ENCODE data around the gene HIGD1A.
A peak's percentile ranks its signal among the peaks of the same experiment; 100 is the strongest.

HIGD1A gene

GRCh38 chr3:42827654-42828053 is 23.4 kb upstream of the HIGD1A start:
- no peak overlapping the region for H3K27ac ChIP-seq
- no peak for TF ChIP-seq CTCF (conservative IDR thresholded peaks at IDR 0.05)
- TF ChIP-seq ZFX (IDR thresholded peaks at IDR 0.05), result no peak

- H3K27ac ChIP-seq, result no peak overlapping the region
- no peak for TF ChIP-seq CTCF (conservative IDR thresholded peaks at IDR 0.05)
- TF ChIP-seq ZFX (IDR thresholded peaks at IDR 0.05), result no peak
Measured at GRCh38 chr3:42827023-42827422, 22.7 kb upstream of the HIGD1A start.

GRCh38 chr3:42826141-42826540 is 21.9 kb upstream of the HIGD1A start:
- no peak overlapping the region for H3K27ac ChIP-seq
- no peak for TF ChIP-seq CTCF (conservative IDR thresholded peaks at IDR 0.05)

GRCh38 chr3:42823351-42823750 is 19.1 kb upstream of the HIGD1A start:
- TF ChIP-seq ZFX (IDR thresholded peaks at IDR 0.05), result no peak
- no peak for TF ChIP-seq CTCF (conservative IDR thresholded peaks at IDR 0.05)
- H3K27ac ChIP-seq, result no peak overlapping the region

- no peak overlapping the region for H3K27ac ChIP-seq
- no peak for TF ChIP-seq CTCF (conservative IDR thresholded peaks at IDR 0.05)
- TF ChIP-seq ZFX (IDR thresholded peaks at IDR 0.05), result no peak
Measured at GRCh38 chr3:42822828-42823227, 18.5 kb upstream of the HIGD1A start.

GRCh38 chr3:42820746-42821051 is 16.4 kb upstream of the HIGD1A start:
- peak overlapping the region; percentile 51 for H3K27ac ChIP-seq
- TF ChIP-seq CTCF (conservative IDR thresholded peaks at IDR 0.05), result no peak

GRCh38 chr3:42819351-42819965 is 15.2 kb upstream of the HIGD1A start:
- TF ChIP-seq ZFX (IDR thresholded peaks at IDR 0.05), result no peak
- TF ChIP-seq CTCF (conservative IDR thresholded peaks at IDR 0.05), result no peak
- peak overlapping the region; percentile 34 for H3K27ac ChIP-seq

Measured in C4-2B (cell line).